GM21737 (cell line): ENCODE results near the gene CDK14.

ENCODE experiments used
- ATAC-seq: cut with Tn5 transposase; IDR thresholded peaks from one replicate; pipeline ENCODE4 v1.9.1; 2021; ENCODE audit warnings: mild to moderate bottlenecking, moderate library complexity; ENCODE audit not compliant: unreplicated experiment

The CDK14 gene

DNA sequence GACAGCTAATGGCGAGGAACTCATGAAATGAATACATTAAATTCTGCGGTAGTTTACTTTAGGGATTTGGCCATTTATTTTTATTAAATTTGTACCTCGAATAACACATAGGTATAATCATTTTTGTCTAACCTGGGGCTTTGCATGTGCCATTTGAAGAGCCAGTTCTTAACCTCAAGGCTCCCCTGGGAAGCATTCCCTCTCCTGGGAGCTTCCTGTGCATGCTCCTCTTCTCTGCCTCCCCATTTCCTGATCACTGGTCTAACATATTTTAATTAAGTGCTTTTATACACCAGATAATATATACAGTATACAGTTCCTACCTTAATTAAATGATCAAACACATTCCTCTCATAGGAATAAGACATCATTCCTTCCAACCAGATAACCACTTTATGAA, 484.2 kb downstream of the CDK14 start:
- ATAC-seq, result no peak

DNA sequence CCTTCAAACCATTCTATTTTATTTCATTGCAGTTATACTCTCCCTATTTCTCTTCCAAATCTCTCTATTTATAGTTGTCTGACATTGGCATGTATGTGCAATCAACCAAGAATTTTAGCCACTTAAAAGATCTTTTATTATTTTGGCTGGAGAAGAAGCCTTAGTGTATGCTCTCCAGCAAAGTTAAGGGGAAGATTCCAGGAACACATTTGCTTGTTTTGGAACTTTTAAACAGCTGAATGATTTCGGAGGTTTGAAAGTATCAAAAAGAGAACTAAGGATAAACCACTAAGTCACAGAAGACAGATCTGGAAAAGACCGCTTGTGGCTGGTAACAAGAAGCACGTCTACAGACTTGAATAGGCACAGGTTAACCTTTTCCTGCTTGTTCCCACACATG, 485.9 kb downstream of the CDK14 start:
- no peak for ATAC-seq

DNA sequence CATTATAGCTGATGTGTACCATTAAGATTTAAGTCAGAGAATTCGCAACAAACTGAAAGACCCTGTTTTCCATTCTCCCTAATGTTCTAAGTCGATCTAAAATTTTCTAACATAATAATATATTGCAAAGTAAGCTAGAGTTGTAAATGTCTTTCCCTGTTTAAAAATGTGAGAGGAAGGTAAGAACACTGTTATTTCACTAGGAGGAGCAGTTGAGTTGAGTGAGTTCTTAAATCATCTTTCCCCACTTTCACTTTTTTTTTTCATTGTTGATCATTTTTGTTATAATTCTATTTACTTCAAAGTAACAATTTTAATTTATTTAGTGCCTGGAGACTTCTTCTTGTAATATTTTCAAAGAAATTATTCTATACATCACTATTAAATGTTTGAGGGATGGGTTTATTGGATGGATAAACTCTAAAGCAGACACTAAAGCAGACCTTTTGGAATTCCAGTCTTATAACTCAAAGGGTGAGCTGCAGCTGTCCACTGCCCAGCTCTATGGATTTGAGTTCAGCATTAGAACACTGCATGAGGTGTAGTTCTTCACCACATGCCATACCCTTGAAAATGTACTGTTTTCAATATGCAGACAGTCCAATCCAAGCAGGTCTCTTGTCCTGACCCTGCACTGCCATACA, 486.9 kb downstream of the CDK14 start:
- ATAC-seq, result no peak

DNA sequence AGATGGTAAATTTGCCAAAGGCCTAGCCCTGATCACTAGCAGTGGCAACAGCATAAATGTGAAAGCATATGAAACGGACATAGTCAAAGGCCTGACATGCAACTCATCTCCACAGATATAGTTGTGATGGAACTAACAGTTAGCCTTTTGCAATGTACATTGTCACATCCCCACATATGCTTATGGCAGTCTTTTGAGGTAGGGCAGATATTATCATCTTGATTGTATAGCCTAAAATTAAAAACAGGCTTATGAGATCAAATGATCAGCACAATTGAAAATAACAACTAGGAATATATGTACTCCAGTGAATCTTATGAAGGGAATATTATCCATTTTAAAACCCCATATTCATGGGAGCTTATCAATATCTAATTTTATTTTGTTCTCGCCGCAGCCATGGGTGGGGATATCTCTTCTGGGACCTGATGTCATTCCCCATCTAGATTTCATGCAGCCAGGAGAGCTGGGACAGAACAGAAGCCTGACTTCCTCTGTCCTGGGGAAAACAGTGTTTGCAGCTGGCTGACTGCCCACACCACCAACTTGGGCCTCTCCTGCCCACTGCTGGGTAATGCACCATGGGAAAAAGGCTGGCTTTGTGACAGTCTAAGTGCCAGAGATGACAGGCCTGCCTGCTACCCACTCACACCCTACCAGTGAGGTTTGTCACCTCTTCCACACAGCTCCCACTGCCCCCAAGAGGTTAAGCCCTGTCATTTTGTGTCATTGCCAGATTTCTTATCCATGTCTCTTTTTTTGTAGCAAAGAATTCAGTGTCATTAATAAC, 487.9 kb downstream of the CDK14 start:
- ATAC-seq, result no peak

DNA sequence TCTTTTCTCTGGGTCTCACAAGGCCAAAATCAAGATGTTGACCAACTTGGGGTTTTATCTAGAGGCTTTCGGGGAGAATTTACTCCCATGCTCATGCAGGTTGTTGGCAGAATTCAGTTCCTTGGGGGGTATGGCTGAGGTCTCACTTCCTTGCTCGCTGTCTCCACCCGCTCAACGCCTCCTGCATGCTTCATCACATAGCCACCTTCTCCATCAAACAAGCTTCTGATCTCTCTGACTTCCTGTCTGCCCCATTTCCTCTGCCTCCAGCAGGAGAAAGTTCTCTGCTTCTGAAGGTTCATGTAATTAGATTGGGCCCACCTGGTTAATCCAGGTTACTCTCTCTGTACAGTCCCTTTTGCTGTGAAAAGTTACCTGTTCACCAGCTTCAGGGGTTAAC, 489.1 kb downstream of the CDK14 start:
- ATAC-seq, result no peak

DNA sequence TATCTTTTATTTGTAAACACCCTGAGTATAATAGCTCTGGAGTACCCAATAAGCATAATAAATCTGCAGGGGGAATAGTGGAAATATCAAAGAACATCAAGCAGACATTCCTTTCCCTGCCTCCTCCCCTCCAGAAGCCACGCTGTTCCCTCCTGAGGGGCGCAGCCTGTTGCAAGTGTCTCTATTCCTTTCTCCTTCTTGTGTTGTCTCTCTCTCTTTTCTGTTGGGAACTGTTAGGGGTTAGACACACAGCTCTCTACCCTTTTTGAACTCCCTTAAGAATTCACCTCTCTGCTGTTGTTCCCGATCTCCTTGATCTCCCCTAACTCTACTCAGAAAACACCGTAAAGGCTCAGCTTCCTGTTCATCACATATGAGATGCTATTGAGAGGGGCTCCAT, 490.1 kb downstream of the CDK14 start:
- ATAC-seq, result no peak

DNA sequence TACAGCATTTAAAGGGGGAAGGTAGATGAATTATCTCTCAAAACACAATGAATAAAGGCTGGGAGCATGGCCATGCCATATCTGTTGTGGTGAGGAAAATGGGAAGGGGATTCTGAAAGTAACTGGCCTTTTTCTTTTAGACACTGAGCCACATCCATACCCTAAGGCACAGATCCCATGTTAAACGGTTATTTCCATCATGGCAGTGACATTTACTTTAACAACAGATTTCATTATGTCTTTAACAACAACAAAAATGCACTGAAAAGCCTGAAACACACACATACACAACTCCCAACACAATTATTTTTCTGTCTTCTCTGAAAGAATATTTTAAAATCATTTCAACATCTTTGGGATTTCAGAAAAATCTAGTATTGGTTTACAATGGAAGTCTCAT, 492.0 kb downstream of the CDK14 start:
- ATAC-seq, result no peak

DNA sequence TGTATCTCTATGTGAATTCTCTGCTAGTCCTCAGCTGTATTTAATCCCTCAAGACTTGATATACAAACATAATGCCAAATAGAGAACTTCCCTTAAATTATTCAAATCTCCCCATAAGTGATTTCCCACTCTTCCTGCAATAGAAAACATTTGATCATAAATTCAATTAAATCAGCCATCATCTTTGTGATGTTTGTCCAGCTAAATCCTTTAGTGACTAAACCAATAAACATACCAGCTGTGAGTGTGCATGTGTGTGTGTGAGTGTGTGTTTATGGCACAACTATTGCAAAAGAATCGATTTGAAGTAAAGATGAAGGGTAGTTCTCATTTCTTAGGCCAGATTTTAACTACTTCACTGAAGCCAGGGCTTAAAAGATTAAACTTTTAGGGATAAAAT, 492.6 kb downstream of the CDK14 start:
- ATAC-seq, result no peak

DNA sequence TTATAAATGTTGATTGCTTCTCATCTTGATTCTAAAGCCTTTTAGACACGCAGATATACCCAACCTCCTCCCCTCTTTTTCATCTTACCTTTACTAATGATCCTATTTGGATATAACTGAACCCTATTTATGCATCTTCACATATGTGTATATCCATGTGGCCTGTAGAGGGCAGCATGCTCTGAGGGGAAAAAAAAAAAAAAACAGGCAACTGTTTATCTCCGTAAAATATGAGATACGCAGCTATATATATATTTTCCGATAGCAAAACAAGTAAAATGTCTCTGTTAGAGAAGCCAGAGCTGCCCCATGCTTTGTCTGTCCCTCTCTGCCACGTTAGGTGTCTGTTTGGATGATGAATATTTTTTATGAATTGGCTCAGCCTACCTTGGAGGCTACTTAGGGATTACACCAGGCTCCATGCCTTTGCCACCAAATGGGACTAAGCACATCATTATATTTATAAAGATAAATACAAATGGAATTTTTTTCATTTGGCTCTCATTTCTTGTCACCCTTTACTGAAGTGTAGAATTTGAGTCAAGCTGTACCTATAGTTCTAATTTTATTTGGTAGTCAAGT, 493.4 kb downstream of the CDK14 start:
- no peak for ATAC-seq

DNA sequence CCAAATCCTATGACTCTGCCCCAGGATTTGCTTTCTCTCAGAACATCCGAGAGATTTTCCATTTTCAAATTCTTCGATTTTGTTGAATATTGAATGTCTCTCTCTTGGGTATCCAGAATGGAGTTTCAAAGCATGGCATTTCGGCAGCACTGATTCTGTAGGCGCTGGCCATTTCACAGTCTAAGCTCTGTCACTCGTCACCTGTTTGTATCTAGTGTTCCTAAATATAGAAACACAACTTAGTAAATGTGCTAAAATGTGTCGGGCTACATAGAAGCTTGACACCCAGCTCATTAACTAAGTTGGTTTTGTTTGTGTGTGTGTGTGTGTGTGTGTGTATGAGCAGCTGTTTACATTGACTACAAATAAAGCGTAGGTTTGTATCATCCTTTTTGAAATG, 494.6 kb downstream of the CDK14 start:
- ATAC-seq, result no peak

DNA sequence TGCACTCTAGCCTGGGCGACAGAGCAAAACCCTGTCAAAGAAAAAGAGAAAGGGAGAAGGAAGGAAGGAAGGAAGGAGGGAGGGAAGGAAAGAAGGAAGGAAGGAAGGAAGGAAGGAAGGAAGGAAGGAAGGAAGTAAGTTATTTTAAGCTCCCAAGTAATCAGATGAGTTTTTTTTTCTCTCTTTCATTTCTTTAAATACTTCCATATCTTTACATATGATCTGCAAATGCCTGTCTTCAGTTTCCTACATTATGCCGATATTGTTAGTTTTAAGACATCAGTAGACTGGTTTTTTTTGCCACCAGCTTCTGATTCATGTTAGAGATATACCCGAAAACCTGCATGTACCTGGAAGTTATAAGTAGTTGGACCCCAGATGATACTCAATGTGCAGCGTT, 495.5 kb downstream of the CDK14 start:
- no peak for ATAC-seq

DNA sequence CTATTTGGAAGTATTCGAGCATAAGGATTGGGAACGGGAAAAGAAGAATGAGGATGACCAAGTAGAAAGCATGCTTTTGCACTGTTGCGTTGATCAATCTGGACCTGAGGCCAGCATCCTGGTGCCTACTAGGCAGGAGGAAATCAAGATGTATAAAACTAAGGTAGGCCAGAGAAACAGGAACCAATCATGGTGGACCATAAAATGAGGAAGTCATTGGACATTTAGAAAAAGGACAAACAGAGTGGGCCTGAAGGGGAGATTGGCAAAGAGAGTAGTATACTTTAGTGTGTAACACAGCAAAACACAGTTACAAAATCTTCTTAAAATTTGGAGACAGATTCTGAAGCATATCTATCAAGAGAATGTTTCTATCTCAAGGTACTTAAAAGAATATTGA, 497.1 kb downstream of the CDK14 start:
- ATAC-seq, result no peak

DNA sequence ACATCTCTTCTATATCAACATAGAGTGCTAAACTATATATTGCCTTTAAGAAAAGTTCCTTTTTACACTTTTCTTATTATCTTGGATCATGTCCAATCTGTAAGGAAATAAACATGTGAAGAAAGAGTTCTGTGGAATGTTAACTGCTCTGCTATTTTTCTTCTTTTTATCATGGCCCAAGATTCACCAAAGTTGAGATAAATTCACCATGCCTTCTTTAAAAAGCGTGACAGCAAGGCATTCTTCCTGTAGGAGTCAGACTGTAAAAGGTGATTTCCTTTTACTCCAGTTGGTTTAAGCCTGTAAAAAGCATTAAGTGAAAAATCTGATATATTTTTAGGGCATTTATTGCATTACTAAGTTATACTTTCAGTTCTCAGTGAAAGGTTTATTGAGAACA, 502.4 kb downstream of the CDK14 start:
- ATAC-seq, result no peak

DNA sequence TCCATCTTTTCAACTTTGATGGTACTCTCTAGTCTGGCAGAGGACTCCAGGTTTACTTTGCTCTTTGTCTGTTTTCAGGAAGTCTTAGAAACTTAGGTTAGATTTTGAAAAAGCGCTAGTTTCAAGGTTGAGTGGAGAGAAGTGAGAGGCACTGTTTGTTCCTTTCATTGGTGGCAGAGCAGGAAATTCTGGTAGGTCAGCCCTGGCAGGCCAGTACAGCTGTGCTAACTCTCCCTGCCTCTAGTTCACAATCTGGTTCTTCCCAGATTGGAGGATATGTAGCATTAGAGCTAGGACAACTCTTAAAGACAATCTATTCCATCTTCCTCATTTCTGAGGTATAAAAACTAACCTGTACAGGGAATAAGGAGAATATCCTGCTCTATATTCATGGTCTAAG, 507.2 kb downstream of the CDK14 start:
- ATAC-seq, result no peak

DNA sequence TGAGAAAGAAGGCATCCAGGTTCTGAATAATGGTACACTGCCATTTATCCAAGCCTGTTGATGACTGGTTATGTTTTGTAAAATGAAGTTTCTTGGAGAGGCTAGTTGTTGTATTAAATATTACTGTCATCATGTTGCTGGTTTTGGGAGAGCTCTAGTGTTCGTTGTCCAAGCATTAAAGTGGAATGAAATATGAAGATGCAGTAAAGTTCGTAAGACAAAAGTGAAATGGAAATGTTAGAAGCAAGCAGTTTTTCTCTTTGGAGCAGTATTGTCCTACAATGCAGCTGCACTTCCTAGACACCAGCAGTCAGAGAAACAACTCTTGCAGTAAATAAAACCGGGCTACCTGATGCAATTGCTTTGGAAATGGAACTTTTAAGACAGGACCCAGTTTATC, 511.3 kb downstream of the CDK14 start:
- no peak for ATAC-seq

DNA sequence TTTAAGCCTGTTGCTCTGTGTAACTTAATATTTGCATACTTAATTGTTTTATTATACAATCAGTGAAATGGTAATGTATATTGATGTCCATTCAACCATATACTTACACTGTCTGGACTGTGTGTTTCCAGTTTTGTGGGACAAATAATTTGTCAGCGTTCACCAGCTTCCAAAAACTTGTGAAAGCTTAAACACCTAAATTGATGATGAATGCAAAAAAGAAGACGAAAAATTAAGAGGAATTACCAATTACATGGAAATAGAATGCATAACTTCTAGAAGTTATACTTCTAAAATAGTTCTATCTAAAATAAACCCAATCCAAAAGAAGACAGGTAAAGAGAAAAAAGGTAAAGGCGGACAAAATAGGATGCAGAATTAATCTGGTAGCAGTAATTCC, 513.1 kb downstream of the CDK14 start:
- no peak for ATAC-seq

DNA sequence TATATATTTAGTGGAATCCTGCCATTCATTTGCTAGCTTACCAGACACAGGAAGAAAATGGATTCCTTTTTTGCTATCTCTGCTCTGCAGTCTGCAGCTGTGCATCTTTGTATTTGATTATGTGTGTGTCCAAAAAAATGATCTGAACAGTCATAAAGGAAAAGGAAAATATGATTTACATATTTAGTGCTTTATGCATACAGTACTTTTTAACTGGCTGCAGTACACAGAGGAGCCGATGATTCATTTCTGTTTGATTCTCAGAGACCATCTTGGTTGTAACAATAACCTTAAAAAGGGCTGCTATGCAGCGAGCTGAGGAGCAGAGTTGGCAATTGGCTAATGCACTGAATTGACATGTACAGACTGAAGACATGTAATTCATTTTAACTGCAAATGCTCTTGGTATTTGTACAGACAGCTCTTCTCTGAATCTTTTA, 516.8 kb downstream of the CDK14 start:
- ATAC-seq, result no peak

DNA sequence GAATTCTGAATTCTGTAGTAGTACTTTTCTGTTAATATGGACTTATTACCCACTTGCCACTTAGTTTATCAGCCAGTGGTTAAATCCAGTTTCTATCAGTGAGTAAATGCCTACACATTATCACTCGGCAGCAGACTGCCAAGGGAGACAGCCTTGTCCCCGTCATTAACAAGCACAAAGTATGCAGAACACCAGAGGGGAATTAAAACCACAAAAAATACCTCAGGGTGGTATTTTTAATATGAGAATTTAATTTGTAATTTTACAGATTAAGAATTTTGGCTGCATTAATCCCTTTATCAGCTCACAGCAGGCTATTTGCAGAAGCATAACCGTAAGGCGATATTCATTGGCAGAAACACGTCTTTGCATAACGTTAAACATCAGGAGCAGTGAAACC, 518.1 kb downstream of the CDK14 start:
- no peak for ATAC-seq

DNA sequence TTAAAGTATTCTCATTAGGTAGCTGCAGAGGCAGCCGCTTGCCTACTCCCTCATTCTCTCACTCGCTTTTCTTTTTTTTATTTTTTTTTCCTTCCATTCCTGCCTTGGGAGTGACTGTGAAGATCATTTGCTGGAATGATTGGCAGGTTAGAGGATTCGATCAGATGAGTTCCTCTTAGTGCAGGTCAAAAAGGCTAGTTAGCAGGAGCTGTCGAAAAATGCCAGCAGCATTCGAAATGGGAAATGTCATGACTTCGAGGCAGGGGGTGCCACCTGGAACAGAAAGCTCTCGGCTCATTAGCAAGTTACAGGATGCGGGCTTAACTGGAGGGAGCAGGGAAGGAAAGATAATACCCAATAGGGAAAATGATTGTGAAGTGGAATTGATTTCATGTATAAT, 530.6 kb downstream of the CDK14 start:
- no peak for ATAC-seq

DNA sequence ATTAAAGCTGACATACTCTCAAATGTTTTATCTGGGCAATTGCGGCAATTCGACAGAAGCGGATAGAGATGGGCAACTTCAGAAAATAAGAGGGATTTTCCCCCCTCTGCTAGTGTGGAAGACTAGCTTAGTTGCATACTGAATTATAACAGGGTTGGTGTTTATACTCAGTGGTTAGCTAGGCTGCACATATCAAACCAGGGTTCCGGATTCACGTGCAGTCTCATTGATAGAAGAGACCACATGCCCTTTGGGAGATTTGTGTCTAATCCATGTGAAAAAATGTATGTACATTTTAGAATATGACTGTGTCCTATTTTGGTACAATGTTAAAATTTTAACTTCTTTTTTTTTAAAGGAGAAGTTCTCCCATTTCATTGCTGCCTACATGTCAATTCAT, 531.2 kb downstream of the CDK14 start:
- ATAC-seq, result no peak

DNA sequence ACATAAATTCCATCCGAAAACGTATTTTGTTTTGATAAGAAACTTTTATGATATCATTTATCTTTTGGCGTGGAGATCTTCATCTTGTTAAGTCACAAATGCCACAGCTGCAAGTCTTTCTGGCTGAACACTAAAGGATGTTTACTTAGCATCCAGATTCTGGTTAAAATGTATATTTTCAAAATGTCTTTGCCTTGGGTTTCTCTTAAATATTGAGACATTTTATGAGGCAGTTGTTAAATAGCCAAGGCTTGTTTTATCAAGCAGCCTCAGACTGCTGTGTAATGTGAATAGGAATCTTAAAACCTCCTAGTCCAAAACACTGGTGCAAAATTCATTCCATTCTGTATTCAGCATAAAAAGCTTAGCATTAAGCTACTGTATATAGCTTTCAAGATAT, 531.8 kb downstream of the CDK14 start:
- ATAC-seq, result no peak

DNA sequence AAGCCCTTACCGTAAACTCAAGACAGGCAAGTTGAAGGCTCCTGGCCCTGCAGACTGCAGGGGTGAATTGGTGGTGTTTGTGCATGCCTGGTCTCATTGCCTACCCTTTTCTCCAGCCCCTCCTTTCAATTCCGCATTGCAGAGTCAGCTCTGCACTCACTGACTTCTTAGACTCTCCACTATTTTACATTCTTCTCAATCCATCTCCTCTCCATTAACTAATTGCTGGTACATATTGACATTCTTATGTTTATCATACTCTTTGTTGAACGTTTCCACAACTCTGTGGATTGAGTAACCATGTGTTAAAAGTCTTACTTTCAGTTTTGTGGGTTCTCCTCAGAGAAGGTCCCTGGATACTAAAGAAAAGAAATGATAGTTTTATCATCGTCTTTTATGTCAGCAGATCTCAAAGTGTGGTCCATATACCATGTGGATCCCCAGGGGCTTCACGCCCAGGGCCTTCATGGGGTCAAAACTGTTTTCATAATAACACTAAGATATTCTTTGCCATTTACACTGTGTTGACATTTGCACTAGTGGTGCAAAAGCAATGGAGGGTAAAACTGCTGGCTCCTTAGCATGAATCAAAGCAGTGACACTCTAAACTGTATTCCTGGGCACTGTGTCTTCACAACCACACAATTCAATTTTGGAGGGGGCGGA, 532.7 kb downstream of the CDK14 start:
- no peak for ATAC-seq
